BLaER1 treated with 17β-estradiol and CSF1 and Interleukin-3, amounts not matched to agents 10 nM and 100 nM (cell line): ENCODE data around the gene AMFR.

Experiments
- H3K27ac ChIP-seq, 11 experiments: shearing (Covaris generic); formaldehyde crosslinking; 2 replicates each; pipeline ENCODE4 v1.8.1; 2022
- H3K27me3 ChIP-seq, 11 experiments: shearing (Covaris generic); formaldehyde crosslinking; 2 replicates each; pipeline ENCODE4 v1.8.1; 2022
- H3K36me3 ChIP-seq, 11 experiments: shearing (Covaris generic); formaldehyde crosslinking; 2 replicates each; pipeline ENCODE4 v1.8.1; 2022
- H3K4me1 ChIP-seq, 10 experiments: shearing (Covaris generic); formaldehyde crosslinking; 2 replicates each; pipeline ENCODE4 v1.8.1; 2022
- H3K4me2 ChIP-seq, 11 experiments: shearing (Covaris generic); formaldehyde crosslinking; 2 replicates each; pipeline ENCODE4 v1.8.1; 2022
- H3K4me3 ChIP-seq, 10 experiments: shearing (Covaris generic); formaldehyde crosslinking; 2 replicates each; pipeline ENCODE4 v1.8.1; 2022
- H3K9ac ChIP-seq, 11 experiments: shearing (Covaris generic); formaldehyde crosslinking; 2 replicates each; pipeline ENCODE4 v1.8.1; 2022
- H3K9me3 ChIP-seq, 11 experiments: shearing (Covaris generic); formaldehyde crosslinking; replicated peaks in 1 of 11; 2 replicates each; pipeline ENCODE4 v1.8.1; 2022
- H4K20me1 ChIP-seq, 11 experiments: shearing (Covaris generic); formaldehyde crosslinking; 2 replicates each; pipeline ENCODE4 v1.8.1; 2022
- Cebpa-rat ChIP-seq, 11 experiments: shearing (Covaris generic); IDR thresholded peaks; 2 replicates each; pipeline ENCODE4 v1.8.1; 2022

AMFR gene

GRCh38 chr16:56320811-56321558 is 104.4 kb downstream of the AMFR start:
- no peak for TF ChIP-seq Cebpa-rat (IDR thresholded peaks at IDR 0.05)
- Histone ChIP-seq H3K4me3 (no peak overlapping the region), H3K4me1 (peaks cover 9 to 38% (median 26%) of the 10 kb centered on the region in 10 experiments), H3K36me3 (no peaks in the 10 kb centered on the region), H3K4me2 (peak overlapping the region; percentile 34 to 80 (median 68)), H3K9me3 (no peaks in the 10 kb centered on the region), H3K9ac (no peak overlapping the region), H3K27me3 (peaks cover 0 to 6% (median 0%) of the 10 kb centered on the region in 11 experiments; a peak in 6 of 22 replicates), H3K27ac (no peak overlapping the region), H4K20me1 (peaks cover 0 to 16% (median 0%) of the 10 kb centered on the region in 11 experiments; a peak in 2 of 22 replicates)

- Histone ChIP-seq H3K9ac (no peak overlapping the region), H3K4me3 (no peak overlapping the region), H3K36me3 (no peaks in the 10 kb centered on the region), H4K20me1 (peaks cover 0 to 16% (median 0%) of the 10 kb centered on the region in 11 experiments; a peak in 2 of 22 replicates), H3K9me3 (no peaks in the 10 kb centered on the region), H3K27me3 (peaks cover 0 to 6% (median 0%) of the 10 kb centered on the region in 11 experiments; a peak in 6 of 22 replicates), H3K27ac (no peak overlapping the region), H3K4me2 (peak overlapping the region in 8 of 11 experiments; percentile 65 to 80 (median 70); a peak in 13 of 22 replicates), H3K4me1 (peaks cover 9 to 35% (median 22%) of the 10 kb centered on the region in 10 experiments)
- TF ChIP-seq Cebpa-rat (IDR thresholded peaks at IDR 0.05) = no peak
These were observed 105.3 kb downstream of the AMFR start for GRCh38 chr16:56320056-56320455.

- Histone ChIP-seq H3K27me3 (peaks cover 0 to 6% (median 0%) of the 10 kb centered on the region in 11 experiments; a peak in 6 of 22 replicates), H3K9ac (no peak overlapping the region), H3K9me3 (no peaks in the 10 kb centered on the region), H3K36me3 (no peaks in the 10 kb centered on the region), H3K27ac (no peak overlapping the region), H3K4me3 (no peak overlapping the region), H4K20me1 (peaks cover 0 to 16% (median 0%) of the 10 kb centered on the region in 11 experiments; a peak in 2 of 22 replicates), H3K4me2 (no peak overlapping the region), H3K4me1 (peaks cover 9 to 35% (median 22%) of the 10 kb centered on the region in 10 experiments)
- no peak for TF ChIP-seq Cebpa-rat (IDR thresholded peaks at IDR 0.05)
These were observed 106.0 kb downstream of the AMFR start for GRCh38 chr16:56319376-56319775.

GRCh38 chr16:56318827-56319140 is 106.6 kb downstream of the AMFR start:
- peak overlapping the region in 1 of 11 experiments; percentile 71; a peak in 2 of 22 replicates for H3K4me2 ChIP-seq
- no peak overlapping the region for H3K9ac ChIP-seq
- TF ChIP-seq Cebpa-rat (IDR thresholded peaks at IDR 0.05) = no peak
- no peaks in the 10 kb centered on the region for H3K9me3 ChIP-seq
- H3K27me3 ChIP-seq = peaks cover 0 to 6% (median 0%) of the 10 kb centered on the region in 11 experiments; a peak in 6 of 22 replicates
- no peaks in the 10 kb centered on the region for H3K36me3 ChIP-seq
- H3K4me3 ChIP-seq = no peak overlapping the region
- peaks cover 0 to 16% (median 0%) of the 10 kb centered on the region in 11 experiments; a peak in 2 of 22 replicates for H4K20me1 ChIP-seq
- H3K4me1 ChIP-seq = peaks cover 9 to 35% (median 22%) of the 10 kb centered on the region in 10 experiments
- H3K27ac ChIP-seq = no peak overlapping the region

GRCh38 chr16:56317998-56318826 is 107.1 kb downstream of the AMFR start:
- no peak overlapping the region for H3K27ac ChIP-seq
- H3K27me3 ChIP-seq = peaks cover 0 to 6% (median 0%) of the 10 kb centered on the region in 11 experiments; a peak in 6 of 22 replicates
- peak overlapping the region in 5 of 11 experiments; percentile 8 to 38 (median 18); a peak in 4 of 22 replicates for H3K9ac ChIP-seq
- H3K36me3 ChIP-seq = no peaks in the 10 kb centered on the region
- TF ChIP-seq Cebpa-rat (IDR thresholded peaks at IDR 0.05) = no peak
- peak overlapping the region in 2 of 10 experiments; percentile 2 to 34; a peak in 1 of 20 replicates for H3K4me3 ChIP-seq
- peaks cover 9 to 35% (median 22%) of the 10 kb centered on the region in 10 experiments for H3K4me1 ChIP-seq
- H3K4me2 ChIP-seq = peak overlapping the region; percentile 61 to 87 (median 73)
- no peaks in the 10 kb centered on the region for H3K9me3 ChIP-seq
- peaks cover 0 to 16% (median 0%) of the 10 kb centered on the region in 11 experiments; a peak in 2 of 22 replicates for H4K20me1 ChIP-seq

- H3K36me3 ChIP-seq = no peaks in the 10 kb centered on the region
- TF ChIP-seq Cebpa-rat (IDR thresholded peaks at IDR 0.05) = no peak
These were observed 108.8 kb downstream of the AMFR start for GRCh38 chr16:56316545-56316944.

GRCh38 chr16:56315955-56316354 is 109.4 kb downstream of the AMFR start:
- Histone ChIP-seq H3K36me3 (no peaks in the 10 kb centered on the region), H3K9ac (no peak overlapping the region), H3K4me3 (no peak overlapping the region), H4K20me1 (peaks cover 0 to 16% (median 0%) of the 10 kb centered on the region in 11 experiments; a peak in 2 of 22 replicates), H3K4me2 (no peak overlapping the region), H3K4me1 (peaks cover 7 to 36% (median 21%) of the 10 kb centered on the region in 10 experiments), H3K27me3 (peaks cover 0 to 6% (median 0%) of the 10 kb centered on the region in 11 experiments; a peak in 6 of 22 replicates), H3K27ac (no peak overlapping the region), H3K9me3 (no peaks in the 10 kb centered on the region)
- TF ChIP-seq Cebpa-rat (IDR thresholded peaks at IDR 0.05) = no peak

More at GRCh38 chr16:56316545-56316944, 108.8 kb downstream of the AMFR start:
- H4K20me1 ChIP-seq = peaks cover 0 to 16% (median 0%) of the 10 kb centered on the region in 11 experiments; a peak in 2 of 22 replicates
- no peaks in the 10 kb centered on the region for H3K9me3 ChIP-seq
- peaks cover 9 to 38% (median 25%) of the 10 kb centered on the region in 10 experiments for H3K4me1 ChIP-seq
- no peak overlapping the region for H3K9ac ChIP-seq
- H3K27me3 ChIP-seq = peaks cover 0 to 6% (median 0%) of the 10 kb centered on the region in 11 experiments; a peak in 6 of 22 replicates
- no peak overlapping the region for H3K4me2 ChIP-seq
- no peak overlapping the region for H3K4me3 ChIP-seq
- no peak overlapping the region for H3K27ac ChIP-seq

GRCh38 chr16:56314244-56314850 is 111.0 kb downstream of the AMFR start:
- no peaks in the 10 kb centered on the region for H3K9me3 ChIP-seq
- no peak for TF ChIP-seq Cebpa-rat (IDR thresholded peaks at IDR 0.05)
- no peak overlapping the region for H3K27ac ChIP-seq
- H3K36me3 ChIP-seq = no peaks in the 10 kb centered on the region
- H4K20me1 ChIP-seq = peaks cover 0 to 3% (median 0%) of the 10 kb centered on the region in 11 experiments; a peak in 3 of 22 replicates
- no peak overlapping the region for H3K9ac ChIP-seq
- H3K4me3 ChIP-seq = no peak overlapping the region
- peaks cover 0 to 6% (median 0%) of the 10 kb centered on the region in 11 experiments; a peak in 6 of 22 replicates for H3K27me3 ChIP-seq
- H3K4me2 ChIP-seq = no peak overlapping the region
- H3K4me1 ChIP-seq = peaks cover 0 to 22% (median 11%) of the 10 kb centered on the region in 10 experiments; a peak in 14 of 20 replicates
